Hair follicle dermal papilla cell (primary cell): ENCODE data around the gene GABRP. TPM values are rescaled to one million over a fixed set of nuclear protein-coding genes. Genes with fewer than 3 reads are reported as not detected.

Source experiments
- total RNA-seq: library from RNA; depleted of rRNA; stranded (reverse); fragments of >200 nt; gene quantifications from 2 replicates; pipeline ENCODE4 v1.2.3, GENCODE V29; 2012

GABRP gene, protein sequence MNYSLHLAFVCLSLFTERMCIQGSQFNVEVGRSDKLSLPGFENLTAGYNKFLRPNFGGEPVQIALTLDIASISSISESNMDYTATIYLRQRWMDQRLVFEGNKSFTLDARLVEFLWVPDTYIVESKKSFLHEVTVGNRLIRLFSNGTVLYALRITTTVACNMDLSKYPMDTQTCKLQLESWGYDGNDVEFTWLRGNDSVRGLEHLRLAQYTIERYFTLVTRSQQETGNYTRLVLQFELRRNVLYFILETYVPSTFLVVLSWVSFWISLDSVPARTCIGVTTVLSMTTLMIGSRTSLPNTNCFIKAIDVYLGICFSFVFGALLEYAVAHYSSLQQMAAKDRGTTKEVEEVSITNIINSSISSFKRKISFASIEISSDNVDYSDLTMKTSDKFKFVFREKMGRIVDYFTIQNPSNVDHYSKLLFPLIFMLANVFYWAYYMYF
- not detected in 2 replicates for total RNA-seq

DNA sequence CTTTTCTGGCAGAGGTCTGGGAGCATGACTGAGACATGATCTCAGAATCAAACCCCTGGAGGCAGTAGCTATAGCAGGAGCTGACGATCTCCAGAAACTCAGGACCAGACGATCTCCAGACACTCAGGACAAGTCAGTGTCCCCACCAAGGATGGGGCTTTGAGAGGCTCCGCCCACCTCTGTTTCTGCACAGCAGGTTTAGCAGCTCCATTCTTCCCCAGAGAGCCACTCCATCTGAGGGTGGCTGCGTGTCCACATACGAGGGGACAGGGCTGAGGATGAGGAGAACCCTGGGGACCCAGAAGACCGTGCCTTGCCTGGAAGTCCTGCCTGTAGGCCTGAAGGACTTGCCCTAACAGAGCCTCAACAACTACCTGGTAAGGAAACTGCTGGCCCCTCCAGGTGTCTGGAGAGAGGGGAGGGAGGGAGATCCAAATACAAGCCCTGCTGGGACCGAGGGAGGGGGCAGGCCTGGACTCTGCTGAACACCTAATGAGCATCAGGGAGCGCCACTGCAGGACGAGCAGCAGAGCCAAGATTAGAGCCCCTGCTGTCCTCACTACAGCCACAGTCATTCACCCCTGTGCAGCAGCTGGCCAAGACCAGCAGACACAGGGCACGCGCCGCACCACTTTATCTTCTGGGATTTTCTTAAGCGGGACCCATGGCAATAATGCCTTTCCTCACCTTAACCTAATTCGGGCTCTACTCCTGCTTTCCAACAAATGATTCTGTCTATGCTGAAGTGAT, at the start of gene GABRP:
Gene GABRP (plus strand): TSS at position 228 of the 750 bp plus-strand sequence. CDS start 4,891 bp downstream, outside the sequence.

DNA sequence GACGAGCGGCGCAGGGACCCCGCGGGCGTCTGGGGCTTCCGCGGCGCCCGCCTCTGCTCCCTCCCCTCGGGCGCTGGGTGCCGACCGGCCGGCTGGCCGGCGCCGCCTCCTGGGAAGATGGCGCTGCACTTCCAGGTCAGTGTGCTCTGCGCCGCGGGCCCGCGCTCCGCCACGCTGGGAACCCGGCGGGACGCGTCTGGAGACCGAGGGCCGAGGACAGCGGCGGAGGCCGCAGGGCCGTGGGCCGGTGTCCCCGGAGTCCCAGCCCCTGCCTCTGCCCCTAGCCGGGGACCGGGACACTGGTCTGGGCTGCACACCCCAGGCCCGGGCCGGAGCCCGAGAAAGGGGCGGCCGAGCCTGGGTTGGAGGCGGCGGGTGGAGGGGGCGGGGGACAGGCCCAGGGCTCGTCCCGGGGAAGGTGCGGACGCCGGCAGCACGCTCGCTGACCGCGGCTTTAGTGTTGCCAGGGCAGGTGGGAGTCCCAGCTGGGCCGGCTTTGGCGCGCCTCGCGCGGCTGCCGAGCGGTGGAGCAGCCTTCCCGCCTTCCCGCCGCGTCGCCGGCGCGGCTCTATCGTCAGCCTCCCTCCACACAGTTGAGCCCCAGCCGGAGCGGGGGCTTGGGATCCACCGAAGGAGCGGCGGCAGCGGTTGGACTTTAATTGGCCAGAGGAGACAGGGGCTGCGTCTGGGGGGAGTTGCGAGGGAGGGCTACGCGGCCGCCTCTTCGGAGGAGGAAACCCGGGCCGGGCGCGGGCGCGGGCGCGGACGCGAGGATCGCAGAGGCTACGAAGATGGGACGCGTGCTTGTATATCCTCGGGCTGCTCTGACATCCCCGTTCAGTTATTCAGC, 78.6 kb downstream of the GABRP start, which contains the start of gene RANBP17:
Gene RANBP17 (plus strand): TSS at position 102 of the 850 bp plus-strand sequence.

Other genes starting within 250 kb of the GABRP start
- 1.1 and 3.0 TPM in 2 replicates for gene RANBP17, start 78.3 kb downstream of the GABRP start, total RNA-seq